Frontal cortex (tissue), 4 donors: ENCODE data around the gene SLC4A4. TPM values are rescaled to one million over a fixed set of nuclear protein-coding genes. Genes with fewer than 3 reads are reported as not detected.

Experiments used
- DNase-seq, 2 donors: peaks; one replicate each; pipeline ENCODE4 v3.0.0; 2012; ENCODE audit warnings: low spot score in 2 of 2
- FAIRE-seq: peaks from 2 replicates; lab custom pipeline; 2012; peaks lifted over from hg19 to GRCh38; lab: Jason Lieb, UNC
- total RNA-seq: library from RNA; depleted of rRNA; stranded (reverse); fragments of >200 nt; gene quantifications from one replicate; pipeline ENCODE4 v1.2.3, GENCODE V29; 2014
- donor health status: control.
- donor health status: control.
- donor health status: control.

SLC4A4 gene
- total RNA-seq, 1 donor from 2014 or later, result 19.2 TPM

- DNase-seq, result no peak
- FAIRE-seq, result no peak
These were observed 181.5 kb downstream of the SLC4A4 start for GRCh38 chr4:71520308-71520707.

- no peak for FAIRE-seq
- DNase-seq, result no peak
These were observed 182.0 kb downstream of the SLC4A4 start for GRCh38 chr4:71520850-71521249.

GRCh38 chr4:71524756-71525155, 185.9 kb downstream of the SLC4A4 start:
- FAIRE-seq, result no peak
- DNase-seq, result no peak

- DNase-seq (no peak), FAIRE-seq (no peak)
These were observed 188.0 kb downstream of the SLC4A4 start for GRCh38 chr4:71526637-71527406.

GRCh38 chr4:71532407-71532806, 193.6 kb downstream of the SLC4A4 start:
- FAIRE-seq, result no peak
- no peak for DNase-seq

GRCh38 chr4:71533121-71533520, 194.3 kb downstream of the SLC4A4 start:
- DNase-seq, result no peak
- FAIRE-seq, result no peak

GRCh38 chr4:71537551-71538065, 198.8 kb downstream of the SLC4A4 start:
- FAIRE-seq (no peak), DNase-seq (no peak)

- DNase-seq (no peak), FAIRE-seq (no peak)
These were observed 199.7 kb downstream of the SLC4A4 start for GRCh38 chr4:71538528-71538927.

- DNase-seq (no peak), FAIRE-seq (no peak)
These were observed 202.0 kb downstream of the SLC4A4 start for GRCh38 chr4:71540749-71541269.

- DNase-seq, result no peak
These were observed 202.7 kb downstream of the SLC4A4 start for GRCh38 chr4:71541541-71541940.

GRCh38 chr4:71545168-71545567, 206.3 kb downstream of the SLC4A4 start:
- no peak for FAIRE-seq
- DNase-seq, result no peak

More at GRCh38 chr4:71541541-71541940, 202.7 kb downstream of the SLC4A4 start:
- FAIRE-seq, result no peak

GRCh38 chr4:71549516-71550160, 210.8 kb downstream of the SLC4A4 start:
- FAIRE-seq, result no peak
- no peak for DNase-seq

- FAIRE-seq (no peak), DNase-seq (no peak)
These were observed 211.7 kb downstream of the SLC4A4 start for GRCh38 chr4:71550220-71551165.

GRCh38 chr4:71553605-71554004, 214.8 kb downstream of the SLC4A4 start:
- FAIRE-seq (no peak), DNase-seq (peak in 1 of 2 donors; percentile 8)

- FAIRE-seq, result no peak
- no peak for DNase-seq
These were observed 215.2 kb downstream of the SLC4A4 start for GRCh38 chr4:71554025-71554424.

GRCh38 chr4:71558248-71558647, 219.4 kb downstream of the SLC4A4 start:
- FAIRE-seq (no peak), DNase-seq (no peak)

- DNase-seq (no peak), FAIRE-seq (no peak)
These were observed 221.2 kb downstream of the SLC4A4 start for GRCh38 chr4:71559957-71560571.

GRCh38 chr4:71564775-71565174, 226.0 kb downstream of the SLC4A4 start:
- FAIRE-seq (no peak), DNase-seq (no peak)

GRCh38 chr4:71566856-71567255, 228.0 kb downstream of the SLC4A4 start:
- DNase-seq (no peak), FAIRE-seq (no peak)
